SU-DHL-6 (cell line): ENCODE results near the gene GMFB.

Experiments used
- H2AFZ ChIP-seq: fragments of 200-600 bp; sonication (generic); 2 replicates; pipeline ENCODE4 v1.6.1; 2014; ENCODE audit warnings: low read depth, mild to moderate bottlenecking, moderate library complexity, mixed read lengths, antibody characterized with exemption, low read length; ENCODE audit not compliant: severe bottlenecking
- H3F3A ChIP-seq: fragments of 200-600 bp; shearing (Covaris generic); 2 replicates; pipeline ENCODE4 v1.6.0; 2016; ENCODE audit warnings: antibody characterized with exemption, mild to moderate bottlenecking; ENCODE audit not compliant: insufficient read depth
- H3K27ac ChIP-seq: fragments of 200-600 bp; sonication (generic); 2 replicates; pipeline ENCODE4 v1.5.1; 2016; ENCODE audit warnings: low read depth, mild to moderate bottlenecking, low read length, moderate library complexity, mixed read lengths
- H3K27me3 ChIP-seq: fragments of 200-600 bp; sonication (generic), shearing (Covaris generic); 2 replicates; pipeline ENCODE4 v1.6.0; 2014; ENCODE audit warnings: mild to moderate bottlenecking, low read length
- H3K36me3 ChIP-seq: fragments of 200-600 bp; sonication (generic); 2 replicates; pipeline ENCODE4 v1.6.1; 2014; ENCODE audit warnings: mild to moderate bottlenecking, low read length, mixed read lengths
- H3K4me2 ChIP-seq: fragments of 300-600, 200-600 bp; shearing (Covaris generic), sonication (generic); 2 replicates; pipeline ENCODE4 v1.6.0; 2014; ENCODE audit warnings: low read length, low read depth, mild to moderate bottlenecking; ENCODE audit not compliant: poor library complexity, severe bottlenecking
- H3K4me3 ChIP-seq: fragments of 200-600 bp; sonication (generic); 2 replicates; pipeline ENCODE4 v1.5.1; 2014; ENCODE audit warnings: antibody characterized with exemption, low read length, mild to moderate bottlenecking, mixed read lengths; ENCODE audit not compliant: insufficient read depth, poor library complexity, severe bottlenecking
- H3K79me2 ChIP-seq: fragments of 200-600 bp; sonication (generic); 2 replicates; pipeline ENCODE4 v1.6.1; 2014; ENCODE audit warnings: mild to moderate bottlenecking, low read length, moderate library complexity; ENCODE audit not compliant: insufficient read depth
- H3K9ac ChIP-seq: fragments of 200-600 bp; sonication (generic); 2 replicates; pipeline ENCODE4 v1.7.0; 2014; ENCODE audit warnings: mild to moderate bottlenecking, low read length
- H3K9me2 ChIP-seq: fragments of 200-600 bp; sonication (generic); replicated peaks from 2 replicates; pipeline ENCODE4 v1.6.1; 2014; ENCODE audit warnings: low read length; ENCODE audit not compliant: insufficient read depth
- H3K9me3 ChIP-seq: fragments of 200-600 bp; sonication (generic); 2 replicates; pipeline ENCODE4 v1.6.1; 2014; ENCODE audit warnings: low read length, mixed read lengths; ENCODE audit not compliant: insufficient read depth
- H4K20me1 ChIP-seq: fragments of 200-600 bp; sonication (generic); 2 replicates; pipeline ENCODE4 v1.6.1; 2014; ENCODE audit warnings: low read depth, mild to moderate bottlenecking, antibody characterized with exemption, low read length, moderate library complexity, mixed read lengths
- CTCF ChIP-seq: fragments of 200-600 bp; sonication (generic); IDR thresholded peaks from one replicate; pipeline ENCODE4 v1.5.1; 2017; ENCODE audit warnings: antibody characterized with exemption, mild to moderate bottlenecking, low read length, moderate library complexity; ENCODE audit not compliant: insufficient read depth, poor library complexity, severe bottlenecking
- EZH2phosphoT487 ChIP-seq: fragments of 200-600 bp; sonication (generic), shearing (Covaris generic); conservative IDR thresholded peaks from 2 replicates; pipeline ENCODE4 v1.6.1; 2018; ENCODE audit warnings: mild to moderate bottlenecking, antibody characterized with exemption, low read length, moderate library complexity, mixed read lengths

GMFB gene

GRCh38 chr14:54488646-54489317 lies at the start of gene GMFB:
TSS of gene GMFB (minus strand) at chr14:54488980. CDS start at chr14:54488927, 53 bp downstream.
- Histone ChIP-seq H2AFZ (peak within 1 kb of the TSS; percentile 91), H3K4me3 (peak within 1 kb of the TSS; percentile 88), H3K9me2 (no peaks in the 10 kb centered on the region), H3K9ac (peak within 1 kb of the TSS; percentile 89), H3K27me3 (no peaks in the 10 kb centered on the region), H3K79me2 (peaks cover 55% of the 10 kb centered on the region), H3K36me3 (no peaks in the 10 kb centered on the region), H3K27ac (peak within 1 kb of the TSS; percentile 62), H3K9me3 (no peaks in the 10 kb centered on the region), H3K4me2 (peak within 1 kb of the TSS; percentile 94), H4K20me1 (no peaks in the 10 kb centered on the region), H3F3A (peaks cover 13% of the 10 kb centered on the region; the same call in 1 of the 2 replicates)
- TF ChIP-seq EZH2phosphoT487 (no peak), CTCF (no peak)

- Histone ChIP-seq H3K79me2 (no peaks in the 10 kb centered on the region), H3K4me3 (no peak overlapping the region), H3K27ac (no peak overlapping the region), H2AFZ (no peak overlapping the region), H3K36me3 (peaks cover 8% of the 10 kb centered on the region; the same call in 1 of the 2 replicates), H3K9me3 (no peaks in the 10 kb centered on the region), H3K27me3 (no peaks in the 10 kb centered on the region), H3K4me2 (no peak overlapping the region), H3K9me2 (no peaks in the 10 kb centered on the region), H4K20me1 (no peaks in the 10 kb centered on the region), H3K9ac (no peak overlapping the region), H3F3A (no peaks in the 10 kb centered on the region)
- TF ChIP-seq EZH2phosphoT487 (no peak), CTCF (no peak)
Measured at GRCh38 chr14:54538055-54538454, 49.3 kb upstream of the GMFB start.

GRCh38 chr14:54537651-54538050 lies 48.9 kb upstream of the GMFB start:
- H3K4me3 ChIP-seq = no peak overlapping the region
- TF ChIP-seq EZH2phosphoT487 (no peak), CTCF (no peak)
- no peak overlapping the region for H3K27ac ChIP-seq
- no peaks in the 10 kb centered on the region for H3K9me3 ChIP-seq
- no peaks in the 10 kb centered on the region for H3K79me2 ChIP-seq
- H3K36me3 ChIP-seq = peaks cover 8% of the 10 kb centered on the region; the same call in 1 of the 2 replicates
- no peak overlapping the region for H2AFZ ChIP-seq
- no peaks in the 10 kb centered on the region for H3K27me3 ChIP-seq
- H3K9me2 ChIP-seq = no peaks in the 10 kb centered on the region
- no peak overlapping the region for H3K9ac ChIP-seq
- H4K20me1 ChIP-seq = no peaks in the 10 kb centered on the region
- H3K4me2 ChIP-seq = no peak overlapping the region
- H3F3A ChIP-seq = no peaks in the 10 kb centered on the region; the same call in 1 of the 2 replicates
